Loucy (cell line): ENCODE data around the gene SLC31A2.

Source experiments
- CTCF ChIP-seq: fragments of 200-600 bp; sonication (generic); conservative IDR thresholded peaks from 2 replicates; pipeline ENCODE4 v1.5.1; 2014; ENCODE audit warnings: mild to moderate bottlenecking, antibody characterized with exemption, low read length
- EZH2phosphoT487 ChIP-seq: fragments of 200-600 bp; IDR thresholded peaks from 2 replicates; pipeline ENCODE4 v1.6.1; 2018; ENCODE audit warnings: antibody characterized with exemption, mild to moderate bottlenecking, moderate library complexity, borderline replicate concordance

- TF ChIP-seq CTCF (no peak), EZH2phosphoT487 (no peak)
Observed at GRCh38 chr9:113151696-113152630, 1.2 kb downstream of the SLC31A2 start.
